Thyroid gland (tissue), 4 donors: ENCODE results near the gene LRBA. TPM values are rescaled to one million over a fixed set of nuclear protein-coding genes. Genes with fewer than 3 reads are reported as not detected.

ENCODE experiments used
- DNase-seq, 2 donors: peaks; one replicate each; pipeline ENCODE4 v3.0.0-alpha.2; 2019
- H3K27ac ChIP-seq, 3 donors: fragments of 200-600 bp; sonication (generic); 1 replicate in 2 of 3; 2 replicates in 1 of 3; pipeline ENCODE4 v1.5.1; 2016 to 2019; ENCODE audit warnings: mild to moderate bottlenecking in 1 of 3, moderate library complexity in 1 of 3
- H3K27me3 ChIP-seq: fragments of 200-600 bp; sonication (generic); one replicate; pipeline ENCODE4 v1.5.1; 2019
- H3K36me3 ChIP-seq, 2 donors: fragments of 200-600 bp; sonication (generic); one replicate each; pipeline ENCODE4 v1.5.1; 2016 to 2019
- H3K4me1 ChIP-seq, 2 donors: fragments of 200-600 bp; sonication (generic); one replicate each; pipeline ENCODE4 v1.5.1; 2017 to 2019
- H3K4me3 ChIP-seq, 3 donors: fragments of 200-600 bp; sonication (generic); replicated peaks in 1 of 3; 1 replicate in 2 of 3; 2 replicates in 1 of 3; pipeline ENCODE4 v1.5.1; 2016; ENCODE audit warnings: mild to moderate bottlenecking in 1 of 3
- H3K9me3 ChIP-seq: fragments of 200-600 bp; sonication (generic); one replicate; pipeline ENCODE4 v1.5.1; 2017
- CTCF ChIP-seq, 6 experiments: fragments of 200-600 bp in 3 of 6; fragments of 450-650 bp in 3 of 6; sonication (generic) in 3 of 6; IDR thresholded peaks; one replicate each; pipeline ENCODE4 v1.5.1; 2016 to 2019; ENCODE audit warnings: antibody characterized with exemption in 6 of 6, mild to moderate bottlenecking in 2 of 6, inconsistent platforms in 1 of 6, moderate library complexity in 1 of 6
- POLR2A ChIP-seq, 2 donors: fragments of 450-650 bp; IDR thresholded peaks; one replicate each; pipeline ENCODE4 v1.6.1; 2017; ENCODE audit warnings: antibody characterized with exemption in 2 of 2, mild to moderate bottlenecking in 2 of 2, moderate library complexity in 1 of 2
- WGBS, 2 donors: methylation state at CpG; one replicate each; pipeline ENCODE4 v1.1.5; 2017; 5-methylcytosine and 5-hydroxymethylcytosine counted together
- intact Hi-C: fragments of 100-400 bp; cut with DNase I; formaldehyde crosslinking; loops from one replicate; pipeline ENCODE4 v1.15.1; 2023
- total RNA-seq, 4 donors: library from RNA; depleted of rRNA; stranded (reverse); fragments of >200 nt; gene quantifications; one replicate each; pipeline ENCODE4 v1.2.3, GENCODE V29; 2016

Gene LRBA
- total RNA-seq, 4 donors from 2014 or later, result 98.9 to 127 (median 113) TPM

GRCh38 chr4:150911326-150911725, 103.8 kb downstream of the LRBA start:
- 98% methylated on average over 1 of the region's 1 CpG for WGBS, 2 donors
- no peak for DNase-seq
- Histone ChIP-seq H3K27ac (no peak overlapping the region), H3K27me3 (no peaks in the 10 kb centered on the region), H3K4me1 (peaks cover 4% of the 10 kb centered on the region in 2 donors), H3K36me3 (peaks cover 5 to 9% of the 10 kb centered on the region in 2 donors), H3K9me3 (no peaks in the 10 kb centered on the region), H3K4me3 (no peak overlapping the region)
- TF ChIP-seq POLR2A (IDR thresholded peaks at IDR 0.05), result no peak
- no peak for TF ChIP-seq CTCF (IDR thresholded peaks at IDR 0.05)
- intact Hi-C loops, result no loop called here

- Histone ChIP-seq H3K27ac (no peak overlapping the region), H3K4me1 (peaks cover 4% of the 10 kb centered on the region in 2 donors), H3K4me3 (no peak overlapping the region), H3K9me3 (no peaks in the 10 kb centered on the region), H3K27me3 (no peaks in the 10 kb centered on the region), H3K36me3 (peaks cover 0 to 9% of the 10 kb centered on the region in 2 donors)
- DNase-seq, result no peak
- intact Hi-C loops, result no loop called here
- TF ChIP-seq POLR2A (IDR thresholded peaks at IDR 0.05), result no peak
- TF ChIP-seq CTCF (IDR thresholded peaks at IDR 0.05), result no peak
- WGBS, 2 donors, result 87 to 91% methylated on average over 3 of the region's 3 CpGs
Measured at GRCh38 chr4:150909116-150909515, 106.0 kb downstream of the LRBA start.

GRCh38 chr4:150906987-150907633, 108.0 kb downstream of the LRBA start:
- peak; percentile 15 to 20 for DNase-seq
- intact Hi-C loops, result no loop called here
- Histone ChIP-seq H3K4me1 (peaks cover 4% of the 10 kb centered on the region in 2 donors), H3K27ac (peak overlapping the region in 1 of 3 donors; percentile 53), H3K9me3 (no peaks in the 10 kb centered on the region), H3K36me3 (peaks cover 0 to 9% of the 10 kb centered on the region in 2 donors), H3K4me3 (no peak overlapping the region), H3K27me3 (no peaks in the 10 kb centered on the region)
- no peak for TF ChIP-seq POLR2A (IDR thresholded peaks at IDR 0.05)
- no peak for TF ChIP-seq CTCF (IDR thresholded peaks at IDR 0.05)
- WGBS, 2 donors, result 24 to 27% methylated on average over 3 of the region's 3 CpGs

GRCh38 chr4:150904671-150905070, 110.4 kb downstream of the LRBA start:
- intact Hi-C loops, result no loop called here

More at GRCh38 chr4:150904671-150905070, 110.4 kb downstream of the LRBA start:
- Histone ChIP-seq H3K4me1 (peaks cover 4% of the 10 kb centered on the region in 2 donors), H3K36me3 (no peaks in the 10 kb centered on the region), H3K9me3 (no peaks in the 10 kb centered on the region), H3K27me3 (no peaks in the 10 kb centered on the region), H3K4me3 (no peak overlapping the region), H3K27ac (no peak overlapping the region)
- TF ChIP-seq POLR2A (IDR thresholded peaks at IDR 0.05), result no peak
- no peak for TF ChIP-seq CTCF (IDR thresholded peaks at IDR 0.05)
- DNase-seq, result no peak
- WGBS, 2 donors, result 83 to 88% methylated on average over 3 of the region's 3 CpGs
